Stimulated activated naive B cell treated with anti-CD40 and anti-IgM and Interleukin-4, amounts not matched to agents 10 μg/mL and 1 μg/mL and 100 μg/mL, for 72 hours (primary cell): ENCODE measurements around the gene COBL.

Experiments used
- ATAC-seq, 2 donors: fragments of 150-1000 bp; cut with Tn5 transposase; replicated peaks; 2 replicates each; pipeline ENCODE4 v1.10.0; 2021; ENCODE audit warnings: moderate library complexity in 1 of 2
- DNase-seq: peaks from one replicate; pipeline ENCODE4 v3.0.0; 2021
- H3K27ac Mint-ChIP-seq: one replicate; pipeline ENCODE4 v1.8.0; 2022; ENCODE audit warnings: mild to moderate bottlenecking, mixed read lengths
- H3K27me3 Mint-ChIP-seq, 2 donors: one replicate each; pipeline ENCODE4 v1.8.0; 2022; ENCODE audit warnings: mixed read lengths in 2 of 2
- H3K36me3 Mint-ChIP-seq, 2 donors: one replicate each; pipeline ENCODE4 v1.8.0; 2022; ENCODE audit warnings: mixed read lengths in 2 of 2, mild to moderate bottlenecking in 1 of 2
- H3K4me1 Mint-ChIP-seq, 2 donors: one replicate each; pipeline ENCODE4 v1.8.0; 2022; ENCODE audit warnings: mixed read lengths in 2 of 2, mild to moderate bottlenecking in 1 of 2
- H3K4me3 Mint-ChIP-seq, 2 donors: one replicate each; pipeline ENCODE4 v1.8.0; 2022; ENCODE audit warnings: mild to moderate bottlenecking in 2 of 2, mixed read lengths in 2 of 2, moderate library complexity in 1 of 2
- H3K9me3 Mint-ChIP-seq, 2 donors: one replicate each; pipeline ENCODE4 v1.8.0; 2022; ENCODE audit warnings: mixed read lengths in 2 of 2, mild to moderate bottlenecking in 1 of 2

Gene COBL

GRCh38 chr7:51318001-51318400, 1.4 kb upstream of the COBL start:
- no peaks in the 10 kb centered on the region for H3K36me3 Mint-ChIP-seq
- H3K27ac Mint-ChIP-seq, result no peak overlapping the region
- no peak overlapping the region for H3K4me3 Mint-ChIP-seq

DNA sequence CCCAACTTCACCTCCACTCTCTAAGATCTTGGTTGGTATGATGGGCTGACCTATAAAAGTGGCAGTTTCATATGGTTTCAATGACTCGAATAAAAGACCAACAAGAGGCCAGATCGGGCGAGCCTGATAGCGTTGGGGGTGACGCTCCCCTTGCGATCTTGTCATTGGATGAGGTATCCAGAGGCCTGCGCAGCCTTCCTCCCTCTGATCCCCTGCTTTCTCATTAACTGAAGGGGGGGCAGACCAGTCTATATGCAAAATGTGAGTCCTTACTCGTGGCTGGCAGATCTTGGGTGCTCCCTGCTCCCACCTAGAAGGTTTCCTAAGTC, 937 bp upstream of the COBL start:
- Mint-ChIP-seq H3K27me3 (peaks cover 39 to 58% of the 10 kb centered on the region in 2 donors), H3K9me3 (no peaks in the 10 kb centered on the region), H3K36me3 (no peaks in the 10 kb centered on the region), H3K4me1 (peaks cover 12 to 15% of the 10 kb centered on the region in 2 donors), H3K27ac (no peak overlapping the region), H3K4me3 (peak overlapping the region; percentile 66 to 68)
- DNase-seq (no peak), ATAC-seq (no peak)

More at GRCh38 chr7:51318001-51318400, 1.4 kb upstream of the COBL start:
- peaks cover 41 to 58% of the 10 kb centered on the region in 2 donors for H3K27me3 Mint-ChIP-seq
- ATAC-seq (no peak), DNase-seq (no peak)
- no peaks in the 10 kb centered on the region for H3K9me3 Mint-ChIP-seq
- H3K4me1 Mint-ChIP-seq, result peaks cover 12 to 15% of the 10 kb centered on the region in 2 donors

DNA sequence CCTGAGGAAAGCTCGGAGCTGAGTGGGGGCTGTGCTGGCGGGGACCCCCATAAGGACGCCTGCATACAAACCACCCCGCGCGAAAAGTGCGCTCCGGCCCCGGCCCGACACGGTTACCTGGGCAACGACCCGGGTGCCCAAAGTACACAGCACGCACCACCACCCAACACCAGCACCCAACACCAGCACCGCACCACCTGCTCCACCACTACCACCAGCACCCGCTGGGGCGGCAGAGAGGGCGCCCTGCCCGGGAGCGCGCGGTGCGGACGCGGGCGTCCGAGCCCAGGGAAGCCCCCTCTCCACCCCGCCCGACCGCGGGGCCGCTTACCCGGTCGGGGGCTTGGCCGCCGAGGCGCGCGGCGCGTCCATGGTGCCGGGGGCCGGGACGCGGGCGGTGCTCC, 345 bp downstream of the COBL start:
- H3K27ac Mint-ChIP-seq, result no peak overlapping the region
- H3K4me1 Mint-ChIP-seq, result peaks cover 12 to 15% of the 10 kb centered on the region in 2 donors
- ATAC-seq (peak; percentile 77 to 80), DNase-seq (no peak)
- no peaks in the 10 kb centered on the region for H3K9me3 Mint-ChIP-seq
- peak overlapping the region in 1 of 2 donors; percentile 71 for H3K4me3 Mint-ChIP-seq
- no peaks in the 10 kb centered on the region for H3K36me3 Mint-ChIP-seq
- H3K27me3 Mint-ChIP-seq, result peaks cover 39 to 63% of the 10 kb centered on the region in 2 donors

DNA sequence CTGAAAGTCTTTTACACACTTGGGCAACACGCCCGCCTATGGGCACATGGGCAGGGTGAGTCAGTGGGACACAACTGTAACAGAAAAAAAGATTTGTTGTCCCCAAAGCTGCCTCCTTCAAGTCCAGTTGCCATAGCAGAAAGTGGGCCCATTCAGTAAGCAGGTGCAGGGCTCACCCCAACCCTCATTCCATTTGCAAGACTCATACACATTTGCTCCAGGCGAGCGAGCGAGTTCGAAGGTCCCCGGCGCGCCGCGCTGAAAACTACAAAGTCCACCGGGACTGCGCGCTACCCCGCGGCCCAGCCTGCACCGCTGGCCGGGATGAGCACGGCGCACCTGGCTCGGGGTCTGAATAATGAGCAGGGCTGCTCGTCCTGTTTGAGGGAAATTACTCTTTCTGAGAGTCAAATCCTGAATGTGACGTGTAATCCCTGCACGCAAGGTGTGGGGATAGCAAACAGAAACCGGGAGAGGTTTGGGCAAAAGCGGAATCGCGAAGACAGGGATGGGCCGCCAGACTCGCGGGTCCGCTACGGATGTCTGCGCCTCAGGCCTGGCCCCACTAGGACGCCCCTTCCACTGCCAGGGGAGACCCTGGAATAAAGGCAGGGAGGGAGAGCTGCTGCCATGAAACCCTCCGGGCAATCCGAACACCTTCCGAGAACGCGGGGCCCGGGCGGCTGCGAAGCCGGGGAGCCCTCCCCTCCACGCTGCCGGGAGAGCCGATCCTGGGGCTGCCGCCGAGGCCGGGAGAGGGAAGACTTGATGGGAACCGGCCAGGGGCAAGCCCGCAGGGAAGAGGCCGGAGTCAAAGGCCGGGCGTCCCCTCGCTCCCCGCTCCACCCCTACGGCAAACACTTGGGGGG, 982 bp downstream of the COBL start:
- Mint-ChIP-seq H3K9me3 (no peaks in the 10 kb centered on the region), H3K36me3 (no peaks in the 10 kb centered on the region), H3K27ac (no peak overlapping the region), H3K27me3 (peaks cover 39 to 65% of the 10 kb centered on the region in 2 donors), H3K4me1 (peaks cover 12 to 15% of the 10 kb centered on the region in 2 donors), H3K4me3 (peak overlapping the region; percentile 51 to 77)
- DNase-seq (no peak), ATAC-seq (peak; percentile 13)

- Mint-ChIP-seq H3K36me3 (no peaks in the 10 kb centered on the region), H3K4me3 (no peak overlapping the region), H3K27ac (no peak overlapping the region), H3K9me3 (no peaks in the 10 kb centered on the region), H3K4me1 (peaks cover 12 to 15% of the 10 kb centered on the region in 2 donors), H3K27me3 (peaks cover 39 to 65% of the 10 kb centered on the region in 2 donors)
- ATAC-seq, result no peak
- no peak for DNase-seq
These were observed 1.9 kb downstream of the COBL start for GRCh38 chr7:51314726-51315125.

DNA sequence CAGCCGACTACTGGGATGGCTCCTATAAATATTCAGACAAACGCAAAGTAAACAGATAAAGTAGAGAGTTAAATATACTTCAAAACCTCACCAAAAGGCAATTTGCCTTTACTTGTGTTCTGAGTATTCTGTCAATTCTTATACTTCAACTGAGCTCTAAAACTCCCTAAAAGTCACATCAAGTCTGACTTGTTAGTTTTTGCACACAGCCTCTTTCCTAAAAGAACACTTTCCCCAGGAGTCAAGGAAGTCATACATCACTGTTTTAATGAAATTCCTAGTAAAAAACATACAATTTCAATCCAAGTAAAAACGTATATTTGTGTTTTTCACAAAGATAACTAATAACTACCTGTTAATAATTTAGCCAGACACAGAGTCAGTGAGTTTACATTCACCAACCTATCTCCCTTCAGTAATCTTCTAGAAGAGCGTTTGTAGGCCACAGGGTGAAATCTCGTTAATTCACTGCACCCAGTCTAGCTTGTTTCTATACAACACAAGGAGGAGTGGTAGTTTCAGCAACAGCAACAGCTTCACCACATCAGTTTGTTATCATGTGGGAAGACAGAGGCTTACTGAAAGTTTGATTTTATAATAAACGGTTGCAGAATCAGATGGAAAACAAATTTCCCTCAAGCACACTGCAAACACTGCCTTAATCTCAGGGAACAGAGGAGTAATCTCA, 2.7 kb downstream of the COBL start:
- no peaks in the 10 kb centered on the region for H3K36me3 Mint-ChIP-seq
- ATAC-seq (no peak), DNase-seq (no peak)
- H3K4me1 Mint-ChIP-seq, result peaks cover 12 to 15% of the 10 kb centered on the region in 2 donors
- no peak overlapping the region for H3K27ac Mint-ChIP-seq
- H3K27me3 Mint-ChIP-seq, result peaks cover 36 to 65% of the 10 kb centered on the region in 2 donors
- H3K4me3 Mint-ChIP-seq, result no peak overlapping the region
- H3K9me3 Mint-ChIP-seq, result no peaks in the 10 kb centered on the region

DNA sequence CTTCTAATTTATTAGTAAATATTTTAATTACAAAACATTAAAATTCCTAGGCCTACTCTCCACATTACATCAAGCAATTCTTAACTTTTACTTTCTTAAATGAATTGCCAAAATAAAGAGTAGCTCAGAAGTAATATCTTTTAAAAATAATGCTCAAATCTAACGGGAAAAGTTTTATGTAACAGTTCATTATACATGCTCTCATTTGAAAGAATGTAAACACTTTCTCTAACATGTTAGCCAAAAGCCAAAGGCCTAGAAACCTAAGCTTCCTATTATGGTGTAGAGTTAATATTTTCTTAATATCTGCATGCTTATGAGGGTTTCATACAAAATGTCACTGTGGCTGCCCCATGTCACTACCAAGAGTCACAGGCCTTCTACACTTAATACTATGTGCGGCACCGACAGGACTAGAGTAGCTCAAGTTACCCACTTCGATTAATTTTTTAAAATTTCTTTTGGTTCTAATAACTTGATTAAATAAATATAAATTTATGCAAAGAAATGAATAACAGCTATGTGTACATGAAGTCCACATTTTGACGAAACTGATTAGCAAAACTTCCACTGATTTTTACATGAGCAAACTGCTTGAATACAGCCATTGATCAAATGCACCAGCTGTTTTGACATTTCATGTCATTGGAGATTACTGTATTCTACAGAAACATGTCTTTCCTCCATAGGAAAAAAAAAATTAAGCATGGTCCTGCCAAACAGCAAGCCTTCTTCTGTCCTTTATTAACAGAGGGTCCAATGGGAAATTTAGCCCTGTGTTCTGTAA, 3.5 kb downstream of the COBL start:
- Mint-ChIP-seq H3K27ac (no peak overlapping the region), H3K36me3 (no peaks in the 10 kb centered on the region), H3K4me3 (no peak overlapping the region), H3K4me1 (peaks cover 12 to 15% of the 10 kb centered on the region in 2 donors), H3K27me3 (peaks cover 30 to 65% of the 10 kb centered on the region in 2 donors), H3K9me3 (no peaks in the 10 kb centered on the region)
- ATAC-seq, result no peak
- DNase-seq, result no peak

DNA sequence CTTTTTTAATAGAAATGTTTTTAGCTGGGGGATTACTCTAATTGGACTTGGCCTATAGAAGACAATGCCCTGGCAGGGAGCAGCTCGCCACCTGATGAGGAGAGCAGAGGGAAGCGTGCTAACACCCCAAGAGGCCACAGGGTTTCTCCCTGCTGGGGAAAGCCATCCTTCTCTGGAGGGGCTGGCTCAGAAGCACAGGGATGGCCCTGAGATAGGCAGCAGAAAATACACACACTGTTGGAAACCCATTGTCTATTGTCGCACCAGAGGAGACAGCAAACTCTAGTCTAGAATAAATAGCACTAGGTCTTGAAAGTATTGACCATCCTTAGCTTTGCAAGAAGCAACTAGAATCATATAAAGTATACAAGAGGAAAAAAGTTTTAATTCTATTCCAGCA, 5.4 kb downstream of the COBL start:
- no peaks in the 10 kb centered on the region for H3K9me3 Mint-ChIP-seq
- H3K27me3 Mint-ChIP-seq, result peaks cover 16 to 58% of the 10 kb centered on the region in 2 donors
- DNase-seq (no peak), ATAC-seq (no peak)
- no peaks in the 10 kb centered on the region for H3K36me3 Mint-ChIP-seq
- H3K4me3 Mint-ChIP-seq, result no peak overlapping the region
- peaks cover 4 to 9% of the 10 kb centered on the region in 2 donors for H3K4me1 Mint-ChIP-seq
- H3K27ac Mint-ChIP-seq, result no peak overlapping the region

DNA sequence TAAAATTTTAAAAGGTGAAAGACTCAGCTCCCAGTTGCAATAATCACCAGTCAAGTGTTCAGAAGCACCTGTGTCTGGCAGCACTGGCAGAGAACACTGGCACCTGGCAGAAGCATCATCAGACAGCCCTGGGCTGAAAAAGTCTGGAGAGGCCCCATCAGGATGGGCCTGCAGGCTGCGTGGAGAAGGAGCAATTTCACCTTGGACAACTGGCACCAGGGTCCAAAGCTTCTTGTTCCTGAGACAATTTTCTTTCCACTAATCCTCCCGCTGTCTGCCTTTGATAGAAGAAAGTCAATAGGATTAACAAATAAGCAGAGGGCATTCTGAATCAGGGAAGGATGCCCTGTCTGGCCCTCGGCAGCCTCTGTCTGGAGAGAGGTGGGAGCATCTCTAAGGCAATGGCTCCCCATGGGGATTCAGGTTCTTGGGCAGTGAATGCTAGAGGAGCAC, 6.5 kb downstream of the COBL start:
- peaks cover 12 to 48% of the 10 kb centered on the region in 2 donors for H3K27me3 Mint-ChIP-seq
- DNase-seq (no peak), ATAC-seq (no peak)
- no peak overlapping the region for H3K27ac Mint-ChIP-seq
- no peaks in the 10 kb centered on the region for H3K4me1 Mint-ChIP-seq
- H3K36me3 Mint-ChIP-seq, result no peaks in the 10 kb centered on the region
- no peak overlapping the region for H3K4me3 Mint-ChIP-seq
- H3K9me3 Mint-ChIP-seq, result no peaks in the 10 kb centered on the region

- H3K4me3 Mint-ChIP-seq, result no peak overlapping the region
- no peak for DNase-seq
- H3K4me1 Mint-ChIP-seq, result no peaks in the 10 kb centered on the region
- H3K27me3 Mint-ChIP-seq, result peaks cover 12 to 41% of the 10 kb centered on the region in 2 donors
- H3K9me3 Mint-ChIP-seq, result no peaks in the 10 kb centered on the region
- H3K36me3 Mint-ChIP-seq, result no peaks in the 10 kb centered on the region
- no peak overlapping the region for H3K27ac Mint-ChIP-seq
- ATAC-seq, result no peak
These were observed 7.1 kb downstream of the COBL start for GRCh38 chr7:51309361-51310130.

DNA sequence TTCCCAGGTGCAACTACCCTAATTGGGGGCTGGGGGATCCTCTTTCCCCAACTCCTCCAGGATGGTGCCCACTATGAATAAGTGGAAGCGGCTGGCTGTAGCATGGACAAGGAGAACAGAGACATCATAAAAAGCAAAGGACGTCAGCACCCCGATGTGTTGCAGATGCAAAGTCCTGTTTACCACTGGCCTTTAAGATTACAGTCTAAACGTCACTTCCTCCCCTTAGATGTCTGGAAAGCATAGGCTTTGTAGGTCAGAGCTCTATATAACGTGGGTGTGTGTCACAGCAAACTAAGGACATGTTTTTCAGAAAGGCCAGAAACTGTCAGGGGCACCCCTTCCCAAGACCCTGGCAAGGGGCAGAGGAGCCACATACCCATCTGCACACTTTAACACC, 7.9 kb downstream of the COBL start:
- ATAC-seq (no peak), DNase-seq (no peak)
- H3K27me3 Mint-ChIP-seq, result peaks cover 7 to 35% of the 10 kb centered on the region in 2 donors
- H3K9me3 Mint-ChIP-seq, result no peaks in the 10 kb centered on the region
- H3K4me1 Mint-ChIP-seq, result no peaks in the 10 kb centered on the region
- no peak overlapping the region for H3K27ac Mint-ChIP-seq
- H3K4me3 Mint-ChIP-seq, result no peak overlapping the region
- no peaks in the 10 kb centered on the region for H3K36me3 Mint-ChIP-seq

DNA sequence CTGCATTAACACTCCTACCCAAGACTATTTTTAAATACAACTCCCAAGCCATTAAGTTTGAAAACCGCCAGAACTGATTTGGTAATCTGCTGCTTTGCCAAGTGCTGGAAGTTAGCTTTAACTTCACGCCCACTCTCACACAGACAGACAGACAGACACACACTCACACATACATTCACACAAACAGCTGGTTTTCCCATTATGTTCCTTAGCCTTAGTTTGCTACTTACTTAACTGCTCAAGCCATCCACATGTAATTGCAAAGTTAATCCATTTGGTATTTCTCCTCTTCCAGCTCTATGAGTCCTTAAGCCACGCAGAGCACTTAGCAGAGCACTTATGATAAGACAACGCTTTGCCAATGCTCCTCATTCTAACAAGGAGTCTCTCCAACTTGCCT, 8.3 kb downstream of the COBL start:
- Mint-ChIP-seq H3K27me3 (peaks cover 5 to 33% of the 10 kb centered on the region in 2 donors), H3K4me1 (no peaks in the 10 kb centered on the region), H3K36me3 (no peaks in the 10 kb centered on the region), H3K27ac (no peak overlapping the region), H3K4me3 (no peak overlapping the region), H3K9me3 (no peaks in the 10 kb centered on the region)
- no peak for ATAC-seq
- DNase-seq, result no peak

DNA sequence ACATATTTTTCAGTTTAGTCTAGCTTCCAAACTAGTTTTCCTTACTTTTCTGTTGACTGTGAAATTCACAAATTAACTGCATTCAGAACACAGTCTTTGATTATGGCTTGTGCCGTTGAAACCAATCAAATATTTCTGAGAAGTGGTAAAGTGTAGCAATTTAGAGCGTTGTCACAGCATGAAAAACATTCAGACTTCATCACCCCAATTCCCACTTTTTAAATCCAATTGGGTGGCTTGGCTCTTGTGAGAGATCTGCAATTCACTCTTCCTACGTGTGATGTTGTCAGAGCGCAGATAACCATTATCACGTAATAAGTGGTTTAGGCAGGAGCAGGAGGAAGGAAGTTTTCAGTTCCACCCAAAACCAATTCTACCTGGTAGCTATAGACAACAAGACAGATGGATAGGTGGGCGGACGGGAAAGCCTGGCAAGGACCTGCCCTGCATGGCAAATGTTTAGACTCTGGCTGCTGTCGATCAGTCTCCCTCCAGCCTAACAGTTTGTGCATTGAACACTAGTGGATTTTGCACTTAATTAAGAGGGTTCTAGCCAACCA, 8.9 kb downstream of the COBL start:
- ATAC-seq, result no peak
- H3K36me3 Mint-ChIP-seq, result no peaks in the 10 kb centered on the region
- H3K27me3 Mint-ChIP-seq, result peaks cover 5 to 33% of the 10 kb centered on the region in 2 donors
- H3K9me3 Mint-ChIP-seq, result no peaks in the 10 kb centered on the region
- DNase-seq, result no peak
- no peak overlapping the region for H3K27ac Mint-ChIP-seq
- H3K4me3 Mint-ChIP-seq, result no peak overlapping the region
- H3K4me1 Mint-ChIP-seq, result no peaks in the 10 kb centered on the region
